ENCODE data around the gene HRCT1.
A peak's percentile ranks its signal among the peaks of the same experiment; 100 is the strongest.
"Not testable (repeated sequence)": the region's sequence is repeated elsewhere in the genome, so short reads cannot be mapped to it uniquely, and the experiment has no call there.

HRCT1 gene

GRCh38 chr9:35891646-35892045 lies 14.4 kb upstream of the HRCT1 start:
- no peak overlapping the region for H3K4me3 ChIP-seq (ENCODE audit: low read depth, low read length)
- TF ChIP-seq, protein P1, sequence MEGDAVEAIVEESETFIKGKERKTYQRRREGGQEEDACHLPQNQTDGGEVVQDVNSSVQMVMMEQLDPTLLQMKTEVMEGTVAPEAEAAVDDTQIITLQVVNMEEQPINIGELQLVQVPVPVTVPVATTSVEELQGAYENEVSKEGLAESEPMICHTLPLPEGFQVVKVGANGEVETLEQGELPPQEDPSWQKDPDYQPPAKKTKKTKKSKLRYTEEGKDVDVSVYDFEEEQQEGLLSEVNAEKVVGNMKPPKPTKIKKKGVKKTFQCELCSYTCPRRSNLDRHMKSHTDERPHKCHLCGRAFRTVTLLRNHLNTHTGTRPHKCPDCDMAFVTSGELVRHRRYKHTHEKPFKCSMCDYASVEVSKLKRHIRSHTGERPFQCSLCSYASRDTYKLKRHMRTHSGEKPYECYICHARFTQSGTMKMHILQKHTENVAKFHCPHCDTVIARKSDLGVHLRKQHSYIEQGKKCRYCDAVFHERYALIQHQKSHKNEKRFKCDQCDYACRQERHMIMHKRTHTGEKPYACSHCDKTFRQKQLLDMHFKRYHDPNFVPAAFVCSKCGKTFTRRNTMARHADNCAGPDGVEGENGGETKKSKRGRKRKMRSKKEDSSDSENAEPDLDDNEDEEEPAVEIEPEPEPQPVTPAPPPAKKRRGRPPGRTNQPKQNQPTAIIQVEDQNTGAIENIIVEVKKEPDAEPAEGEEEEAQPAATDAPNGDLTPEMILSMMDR (IDR thresholded peaks at IDR 0.05; ENCODE audit: insufficient read depth, low read depth, low read length, missing control alignments), result no peak
- no peak for DNase-seq (ENCODE audit: low read depth)

DNA sequence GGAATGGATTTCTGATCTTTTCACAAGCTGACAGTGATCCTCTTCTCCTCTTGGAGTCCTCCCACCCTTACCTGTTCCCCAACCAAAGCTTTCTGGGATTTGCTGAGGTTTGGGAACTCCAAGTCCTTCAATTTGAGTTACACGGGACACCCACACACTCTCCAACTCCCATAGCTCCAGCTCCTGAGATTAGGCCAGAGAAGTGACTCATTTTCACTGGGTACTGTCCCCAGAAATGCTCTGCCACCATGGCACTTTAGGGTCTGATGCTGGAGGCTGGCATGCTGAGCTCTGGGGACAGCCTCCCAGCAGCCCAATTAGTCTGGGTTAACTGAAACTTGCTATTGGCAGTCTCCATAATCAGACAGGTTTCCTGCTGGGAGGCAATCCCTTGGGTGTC lies 14.0 kb upstream of the HRCT1 start:
- TF ChIP-seq, protein P1 (IDR thresholded peaks at IDR 0.05; ENCODE audit: insufficient read depth, low read depth, low read length, missing control alignments), result no peak
- no peak for DNase-seq (ENCODE audit: low read depth)
- H3K4me3 ChIP-seq (ENCODE audit: low read depth, low read length), result no peak overlapping the region

DNA sequence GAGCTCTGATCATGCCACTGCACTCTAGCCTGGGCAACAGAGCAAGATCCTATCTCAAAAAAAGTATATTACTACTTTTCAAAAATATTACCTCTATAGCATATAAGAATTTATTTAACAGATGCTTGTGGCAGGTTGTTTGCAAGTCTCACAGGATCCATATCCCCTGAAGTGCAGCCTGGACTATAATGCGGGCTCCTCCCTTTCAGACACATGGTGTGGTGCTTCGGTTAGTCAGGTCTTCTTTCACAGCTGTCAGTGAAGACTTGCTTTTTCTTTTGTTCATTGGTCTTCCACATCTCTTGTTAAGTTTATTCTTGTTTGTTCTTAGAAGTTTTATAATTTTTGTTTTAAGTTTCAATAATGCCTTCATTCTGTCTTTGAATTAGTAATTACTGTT lies 9.4 kb upstream of the HRCT1 start:
- no peak overlapping the region for H3K4me3 ChIP-seq (ENCODE audit: low read depth, low read length)
- no peak for DNase-seq (ENCODE audit: low read depth)
- TF ChIP-seq, protein P1 (IDR thresholded peaks at IDR 0.05; ENCODE audit: insufficient read depth, low read depth, low read length, missing control alignments), result no peak

- not testable (repeated sequence) for H3K4me3 ChIP-seq (ENCODE audit: low read depth, low read length)
Observed at GRCh38 chr9:35897376-35898099, 8.5 kb upstream of the HRCT1 start.

DNA sequence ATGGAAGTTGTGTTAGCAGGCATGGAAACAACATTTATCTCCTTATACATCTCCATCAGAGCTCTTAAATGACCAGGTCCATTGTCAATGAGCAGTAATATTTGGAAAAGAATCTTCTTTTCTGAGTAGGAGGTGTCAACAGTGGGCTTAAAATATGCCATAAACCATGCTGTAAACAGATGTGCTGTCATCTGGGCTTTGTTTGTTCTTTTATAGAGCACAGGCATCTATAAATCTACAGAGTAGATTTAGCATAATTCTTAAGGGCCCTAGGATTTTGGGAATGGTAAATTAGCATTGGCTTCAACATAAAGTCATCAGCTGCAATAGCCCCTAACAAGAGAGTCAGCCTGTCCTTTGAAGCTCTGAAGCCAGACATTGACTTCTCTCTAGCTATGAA lies 7.7 kb upstream of the HRCT1 start:
- no peak overlapping the region for H3K4me3 ChIP-seq (ENCODE audit: low read depth, low read length)
- TF ChIP-seq, protein P1 (IDR thresholded peaks at IDR 0.05; ENCODE audit: insufficient read depth, low read depth, low read length, missing control alignments), result no peak
- DNase-seq (ENCODE audit: low read depth), result no peak

More at GRCh38 chr9:35897376-35898099, 8.5 kb upstream of the HRCT1 start:
- peak; percentile 28 for DNase-seq (ENCODE audit: low read depth)

- TF ChIP-seq, protein P1 (IDR thresholded peaks at IDR 0.05; ENCODE audit: insufficient read depth, low read depth, low read length, missing control alignments), result no peak
- no peak for DNase-seq (ENCODE audit: low read depth)
- no peak overlapping the region for H3K4me3 ChIP-seq (ENCODE audit: low read depth, low read length)
Observed at GRCh38 chr9:35899021-35899420, 7.0 kb upstream of the HRCT1 start.

- peak; percentile 74 for DNase-seq (ENCODE audit: low read depth)
- TF ChIP-seq, protein P1 (IDR thresholded peaks at IDR 0.05; ENCODE audit: insufficient read depth, low read depth, low read length, missing control alignments), result peak; percentile 55
- no peak overlapping the region for H3K4me3 ChIP-seq (ENCODE audit: low read depth, low read length)
Observed at GRCh38 chr9:35903049-35903448, 3.0 kb upstream of the HRCT1 start.
